HS-27A (cell line): ENCODE results near the gene PLAC1.

Experiments
- DNase-seq: peaks from one replicate; pipeline ENCODE4 v3.0.0-alpha.2; 2012; ENCODE audit warnings: low read depth, missing footprints

PLAC1 gene

DNA sequence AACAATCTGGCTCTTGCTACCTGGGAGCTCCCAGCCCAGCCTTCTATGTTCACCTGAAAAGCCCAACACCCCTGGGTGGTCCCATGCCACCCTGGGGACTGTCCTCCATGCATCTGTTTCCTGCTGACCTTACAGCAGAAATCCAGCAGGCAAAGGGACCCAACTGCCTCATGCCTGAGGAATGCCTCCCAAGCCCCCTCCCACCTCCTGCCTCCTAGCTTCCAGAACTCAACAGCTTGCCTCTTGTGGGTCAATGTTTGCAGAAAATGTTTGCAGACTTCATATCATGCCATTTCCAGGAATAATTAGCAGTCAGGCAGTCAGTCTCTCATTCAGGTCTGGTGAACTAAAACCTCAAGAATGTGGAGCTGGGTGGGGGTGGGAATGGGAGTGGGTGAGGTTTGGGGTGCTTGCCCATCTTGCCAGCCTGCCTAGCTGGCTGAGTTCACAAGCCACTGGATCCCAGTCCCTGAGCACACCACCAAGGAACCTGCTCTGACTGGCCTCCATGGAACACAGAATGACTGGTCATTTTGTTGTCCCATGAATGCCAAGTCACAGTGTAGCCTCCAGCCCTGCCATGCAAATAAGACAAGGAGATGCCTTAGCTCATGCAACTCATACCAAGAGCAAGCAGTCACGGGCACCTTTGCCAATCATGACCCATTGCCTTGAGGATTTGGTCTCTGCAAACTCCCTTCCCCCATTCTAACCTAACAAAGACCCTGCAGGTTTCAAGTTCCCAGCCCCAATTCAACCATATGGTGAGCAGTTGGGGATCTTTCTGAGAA, 12.1 kb upstream of the PLAC1 start:
- peak; percentile 95 for DNase-seq

DNA sequence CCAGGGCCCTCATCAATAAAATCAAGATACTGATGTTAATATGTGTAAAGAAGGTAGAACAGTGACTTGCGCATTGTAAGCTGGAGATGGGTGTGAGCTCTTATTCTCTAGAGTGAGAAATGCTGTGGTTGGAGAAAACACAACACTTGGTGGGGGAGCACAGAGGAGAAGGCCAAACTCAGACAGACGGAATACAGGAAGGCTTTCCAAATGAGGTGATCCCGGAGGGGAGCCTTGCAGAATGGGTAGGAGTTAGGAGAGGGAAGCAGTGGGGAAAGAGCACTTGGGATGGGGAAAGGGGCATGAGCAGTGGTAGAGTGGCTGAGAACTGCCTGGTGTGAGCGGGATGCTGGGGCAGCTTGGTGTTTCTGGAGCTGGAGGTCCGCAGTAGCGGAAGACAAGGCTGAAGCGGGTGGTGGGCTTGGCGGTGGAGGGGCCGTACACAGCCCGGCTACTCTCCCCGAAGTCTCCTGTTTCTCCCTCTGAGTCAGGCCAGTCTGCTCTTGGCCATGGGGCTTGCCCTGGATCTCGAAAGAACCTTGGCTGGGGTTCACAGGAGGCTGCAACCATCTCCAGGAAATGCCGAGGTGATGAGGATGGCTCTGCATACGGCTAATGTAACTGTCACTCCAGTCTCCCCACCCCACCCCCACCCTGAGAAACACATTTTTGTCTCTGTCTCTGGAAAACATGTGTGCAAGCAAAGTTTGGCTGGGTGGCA, 11.3 kb upstream of the PLAC1 start:
- DNase-seq: peak; percentile 88

DNA sequence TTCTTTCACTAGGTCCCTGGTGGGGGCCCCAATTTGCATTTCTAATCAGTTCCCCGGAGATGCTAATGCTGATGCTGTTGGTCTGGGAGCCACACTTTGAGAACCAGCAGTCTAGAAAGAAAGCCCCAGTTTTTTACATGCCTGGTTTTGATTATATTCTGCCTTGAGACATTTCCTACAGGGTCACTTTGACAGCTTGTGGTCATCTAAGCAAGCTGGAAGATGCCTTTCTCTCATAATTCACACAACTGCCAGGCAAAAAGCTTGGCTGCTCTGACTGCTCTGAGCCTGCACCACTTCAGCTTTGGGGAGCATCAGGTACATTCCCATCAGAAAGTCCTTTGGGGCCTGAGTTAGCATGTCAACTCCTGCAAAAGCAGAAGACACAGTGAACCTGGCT, 5.9 kb upstream of the PLAC1 start:
- DNase-seq: no peak

DNA sequence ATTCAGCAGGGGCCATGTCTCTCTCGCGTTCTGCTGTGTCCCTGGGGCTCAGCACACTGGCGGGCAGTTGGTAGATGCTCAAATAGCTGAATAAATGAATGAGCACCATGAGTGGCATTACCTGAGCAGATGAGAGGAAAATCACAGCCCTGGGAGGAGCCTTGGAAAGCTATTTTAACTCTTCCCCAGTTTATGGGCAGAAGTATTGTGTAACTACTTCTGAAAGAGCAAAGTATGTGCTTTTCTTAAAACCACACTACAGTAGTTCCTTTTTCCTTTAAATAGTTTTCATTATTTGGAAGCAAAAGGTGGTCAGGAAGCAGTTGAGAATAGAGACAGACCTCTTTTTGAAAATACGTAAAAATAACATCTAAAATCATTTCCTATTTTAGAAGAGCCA, 3.0 kb upstream of the PLAC1 start:
- no peak for DNase-seq

DNA sequence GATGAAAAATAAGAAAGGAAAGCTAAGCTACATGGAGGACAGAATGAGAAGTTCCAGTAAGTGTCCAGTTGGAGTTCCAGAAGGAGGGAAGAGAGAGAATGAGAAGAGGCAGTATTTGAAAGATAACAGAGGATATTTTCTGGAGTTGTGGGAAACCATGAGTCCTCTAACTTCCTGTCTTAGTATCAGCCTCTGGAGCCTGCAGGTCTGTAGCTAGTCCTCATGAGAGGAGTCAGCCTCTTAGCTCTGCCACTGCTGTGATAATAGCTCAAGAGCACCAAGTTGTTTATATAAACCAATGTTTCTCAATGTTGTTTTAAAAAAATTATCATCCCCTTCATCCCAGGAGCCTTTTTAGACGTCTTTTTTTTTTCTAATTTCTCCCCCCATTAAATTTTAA, 2.4 kb upstream of the PLAC1 start:
- DNase-seq: no peak

DNA sequence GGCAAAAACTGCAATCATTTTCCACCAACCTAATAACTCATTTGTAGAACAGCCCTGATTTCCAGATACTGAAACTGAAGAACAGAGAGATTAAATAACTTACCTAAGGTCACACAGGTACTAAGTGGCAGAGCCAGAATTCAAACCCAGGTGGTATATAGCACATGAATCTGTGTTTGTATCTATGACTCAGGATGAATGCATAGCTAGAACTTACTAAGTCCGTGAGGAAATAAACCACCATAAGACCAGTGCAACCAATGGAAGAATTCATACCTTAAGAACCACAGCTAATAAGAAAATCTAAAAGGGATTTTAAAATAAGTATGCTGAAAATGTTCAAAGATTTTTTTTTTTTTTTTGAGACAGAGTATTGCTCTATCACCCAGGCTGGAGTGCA, 1.5 kb upstream of the PLAC1 start:
- no peak for DNase-seq

DNA sequence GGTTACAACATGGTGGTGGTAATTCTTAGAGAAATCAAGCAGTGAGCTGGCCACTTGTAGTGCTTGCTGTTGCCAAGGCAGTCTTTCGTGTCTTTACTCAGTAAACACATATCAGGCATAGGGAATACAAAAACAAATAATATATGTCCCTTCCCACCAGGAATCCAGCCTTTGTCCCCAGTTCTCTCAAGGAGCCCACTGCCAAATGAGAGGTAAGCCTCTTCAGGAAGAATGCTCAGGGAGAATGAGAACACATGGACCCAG, 421 bp upstream of the PLAC1 start:
- no peak for DNase-seq

DNA sequence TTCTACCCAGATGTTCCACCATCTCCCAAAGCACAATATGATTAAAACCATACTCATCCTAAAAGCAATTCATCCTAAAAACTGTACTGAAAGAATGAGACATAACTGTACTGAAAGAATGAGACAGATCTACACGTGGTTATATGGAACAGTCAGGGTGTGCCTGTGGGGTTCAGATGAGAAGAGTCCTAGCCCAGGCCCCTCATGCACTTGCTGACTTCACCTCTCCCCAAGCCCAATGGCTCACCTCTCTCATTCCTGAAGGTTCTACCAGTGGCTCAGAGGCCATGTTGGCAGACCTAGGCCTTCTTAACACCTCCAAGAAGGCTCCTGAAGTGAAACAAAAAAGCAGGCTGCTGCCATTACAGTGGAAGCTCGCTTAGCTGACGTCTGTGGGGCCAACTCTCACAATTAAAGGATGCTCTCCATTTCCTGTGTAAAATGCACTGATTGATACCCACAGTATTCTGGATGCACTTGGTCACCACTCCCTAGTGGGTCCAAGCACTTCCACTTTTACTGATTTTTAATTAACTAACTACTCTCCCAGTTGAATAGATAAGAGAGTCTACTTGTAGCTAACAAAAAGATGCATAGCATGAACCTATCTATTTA, 3.8 kb downstream of the PLAC1 start:
- DNase-seq: no peak

DNA sequence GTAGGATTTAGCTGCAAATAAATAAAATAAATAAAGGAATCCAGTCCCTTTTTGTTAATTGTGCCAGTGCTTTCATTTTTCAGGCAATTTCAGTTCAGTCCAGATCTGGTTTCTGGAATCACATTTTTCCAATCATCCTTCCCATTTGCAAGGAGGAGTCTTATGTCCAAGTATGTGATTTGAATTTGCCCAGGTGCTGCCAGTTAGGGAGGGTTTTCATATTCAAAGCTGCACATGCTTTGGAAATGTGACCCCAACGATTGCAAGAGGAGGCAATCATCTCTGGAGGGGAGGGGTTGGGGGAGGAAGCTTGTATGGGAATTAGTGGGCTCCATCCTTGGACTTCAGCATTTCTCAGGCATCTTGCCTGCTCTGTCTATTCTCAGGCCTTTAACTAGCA, 4.4 kb downstream of the PLAC1 start:
- no peak for DNase-seq

DNA sequence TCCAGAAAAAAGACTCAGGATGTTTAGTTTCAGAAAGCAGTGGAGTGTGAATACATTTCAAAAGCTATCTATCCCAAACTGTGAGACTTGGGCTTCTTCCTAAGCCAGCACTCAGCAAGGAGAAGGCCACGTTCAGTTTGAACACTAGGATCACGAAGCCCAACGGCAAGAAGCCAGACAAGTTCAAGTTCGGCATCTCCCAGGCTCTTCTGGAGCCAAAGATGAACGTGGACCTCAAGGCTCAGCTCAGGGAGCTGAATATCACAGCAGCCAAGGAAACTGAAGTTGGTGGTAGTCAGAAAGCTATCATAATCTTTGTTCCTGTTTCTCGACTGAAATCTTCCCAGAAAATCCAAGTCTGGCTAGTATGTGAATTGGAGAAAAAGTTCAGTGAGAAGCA, 7.6 kb downstream of the PLAC1 start:
- DNase-seq: no peak

DNA sequence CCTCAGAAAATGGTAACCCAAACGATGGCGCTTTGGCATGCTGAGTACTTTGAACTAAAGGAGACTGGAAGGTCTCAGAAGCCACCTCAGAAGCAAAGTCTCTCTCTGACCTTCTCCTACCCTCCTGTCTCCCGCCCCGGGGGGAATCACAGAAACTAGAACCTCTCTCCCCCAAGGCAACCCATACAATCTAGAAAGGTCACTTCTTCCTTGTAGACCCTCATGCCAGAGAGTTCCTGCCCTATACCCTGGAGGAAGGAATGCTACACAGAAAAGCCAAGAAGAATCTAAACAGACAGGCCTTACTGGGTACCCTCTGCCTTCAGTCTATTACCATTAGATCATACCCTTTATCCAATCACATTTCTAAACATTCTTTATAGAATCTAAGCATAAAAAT, 8.5 kb downstream of the PLAC1 start:
- no peak for DNase-seq

DNA sequence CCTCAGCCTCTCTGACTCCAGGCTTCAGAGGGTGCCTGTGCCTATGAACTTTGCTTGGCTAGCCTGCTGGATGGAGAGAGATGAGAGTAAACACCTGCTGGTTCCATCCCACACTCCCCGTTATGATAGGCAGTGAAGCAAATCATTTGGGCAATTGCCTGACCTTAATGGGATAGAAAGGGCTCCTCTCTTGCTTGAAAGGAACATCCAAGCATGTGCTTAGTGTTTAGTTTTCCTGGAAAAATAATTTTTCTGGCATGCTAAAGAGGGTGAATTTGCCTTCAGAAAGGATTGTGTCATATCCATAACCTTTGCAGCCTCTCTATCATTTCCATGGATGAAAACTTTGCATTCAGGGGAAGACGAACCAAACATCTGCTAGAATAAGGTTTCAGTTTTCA, 10.8 kb downstream of the PLAC1 start:
- DNase-seq: no peak

DNA sequence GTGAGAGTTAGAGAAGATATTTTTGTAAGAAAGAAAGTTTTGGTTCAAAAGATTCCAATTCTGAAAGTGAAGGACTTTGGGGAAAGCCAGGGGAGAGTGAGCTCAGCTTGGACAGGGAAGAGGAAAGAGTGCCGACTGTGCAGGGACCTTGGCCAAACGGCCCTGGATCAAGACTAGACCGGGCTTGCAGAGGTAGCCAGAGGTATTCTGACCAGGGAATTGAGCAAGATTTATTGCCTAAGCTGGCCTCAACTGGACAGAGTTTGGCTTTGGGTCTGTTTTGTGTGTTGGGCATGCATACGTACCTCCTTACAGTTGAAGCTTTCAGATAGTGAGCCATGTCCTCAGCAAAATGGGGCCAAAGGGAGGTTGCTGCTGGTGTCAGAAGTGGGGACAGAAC, 11.6 kb downstream of the PLAC1 start:
- DNase-seq: no peak

DNA sequence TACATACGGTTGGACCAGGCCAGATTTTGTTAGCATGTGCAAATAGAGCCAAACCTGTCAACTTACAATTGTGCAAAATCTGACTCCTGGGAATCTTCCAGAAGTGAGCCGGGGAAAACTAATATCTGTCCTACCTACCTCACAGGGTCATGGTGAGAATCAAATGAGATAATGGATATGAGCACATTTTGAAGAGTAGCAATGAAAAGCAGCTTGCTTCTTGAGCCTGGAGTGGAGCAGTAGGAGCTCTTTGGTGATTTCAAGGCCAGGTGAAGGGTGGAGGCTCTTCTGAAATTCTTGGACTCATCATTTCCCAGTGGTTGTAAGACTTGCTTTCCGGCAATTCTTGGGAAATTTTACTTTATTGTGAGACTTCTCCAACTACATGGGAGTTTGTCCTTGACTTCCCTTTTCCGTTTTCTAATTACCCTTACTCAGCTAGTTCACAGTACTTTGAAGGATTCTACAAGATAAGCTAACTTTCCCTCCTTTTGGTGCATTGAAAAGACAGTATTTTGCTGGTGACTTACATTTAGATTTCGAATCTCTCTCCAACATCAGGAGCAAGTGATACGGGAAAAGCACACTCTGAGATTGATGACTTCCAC, 12.2 kb downstream of the PLAC1 start:
- no peak for DNase-seq

DNA sequence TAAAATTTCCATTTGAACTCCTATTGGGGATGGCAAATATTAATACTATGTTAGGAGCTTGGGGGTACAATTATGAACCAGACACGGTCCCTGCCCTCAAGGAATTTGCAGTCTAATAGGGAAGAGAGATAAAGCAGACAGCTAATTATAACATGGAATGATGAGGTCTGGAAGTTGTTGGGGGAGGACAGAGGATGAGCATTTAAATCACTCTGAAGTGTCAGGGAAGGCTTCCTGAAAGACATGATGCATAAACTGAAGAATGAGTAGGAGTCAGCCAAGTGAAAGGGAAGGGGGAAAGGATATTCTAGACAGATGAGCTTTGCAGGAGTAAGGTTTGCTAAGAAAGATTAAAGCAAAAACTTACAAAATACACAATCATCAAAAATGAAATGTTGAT, 15.9 kb downstream of the PLAC1 start:
- no peak for DNase-seq

DNA sequence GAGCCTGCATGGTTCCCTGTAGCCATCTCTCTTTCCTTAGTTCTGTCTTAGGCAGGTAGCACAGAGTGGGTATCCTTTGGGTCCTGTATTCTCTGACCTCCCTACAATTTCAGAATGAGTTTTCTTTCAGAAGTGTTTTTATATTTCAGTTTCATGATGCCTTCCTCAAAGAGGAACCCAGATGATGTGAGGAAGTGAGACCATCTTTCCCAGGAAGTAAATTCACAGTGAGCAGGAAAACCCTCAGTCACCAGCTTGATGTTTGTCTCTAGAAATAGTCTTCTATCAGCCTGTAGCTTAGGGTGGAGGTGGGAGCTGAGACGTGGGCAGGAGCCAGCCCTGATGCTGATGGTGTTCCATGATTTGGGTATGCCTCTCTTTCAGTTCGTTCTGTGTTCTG, 16.9 kb downstream of the PLAC1 start:
- no peak for DNase-seq

DNA sequence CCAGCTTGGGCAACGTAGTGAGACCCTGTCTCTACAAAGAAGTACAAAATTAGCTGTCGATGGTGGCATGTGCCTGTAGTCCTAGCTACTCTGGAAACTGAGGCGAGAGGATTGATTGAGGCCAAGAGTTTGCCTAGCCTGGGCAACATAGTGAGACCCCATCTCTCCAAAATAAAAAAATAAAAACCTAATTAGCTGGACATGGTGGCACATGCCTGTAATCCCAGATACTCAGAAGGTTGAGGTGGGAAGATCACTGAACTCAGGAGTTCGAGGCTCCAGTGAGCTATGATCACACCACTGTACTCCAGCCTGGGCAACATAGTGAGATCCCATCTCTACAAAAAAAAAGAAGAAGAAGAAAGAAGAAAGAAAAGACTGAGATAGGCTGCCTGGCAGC, 17.4 kb downstream of the PLAC1 start:
- no peak for DNase-seq

DNA sequence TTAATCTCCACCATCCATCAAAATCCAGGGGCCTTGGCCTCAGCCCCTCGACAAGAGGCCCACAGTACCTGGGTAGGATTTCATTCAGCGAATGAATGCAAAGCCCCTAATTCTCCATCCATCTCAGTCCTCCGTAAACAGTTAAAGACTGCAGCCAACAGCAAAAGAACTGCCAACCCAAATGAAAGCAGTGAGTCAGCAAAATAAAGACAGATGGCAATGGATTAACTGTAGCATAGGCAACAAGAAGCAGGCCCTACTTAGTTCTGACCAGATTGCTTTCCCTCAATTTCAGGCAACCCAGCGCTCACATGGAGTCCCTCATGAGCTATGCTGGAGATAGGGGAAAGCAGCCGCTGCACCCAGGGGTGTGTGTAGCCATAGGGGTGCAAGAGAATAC, 21.4 kb downstream of the PLAC1 start:
- no peak for DNase-seq

DNA sequence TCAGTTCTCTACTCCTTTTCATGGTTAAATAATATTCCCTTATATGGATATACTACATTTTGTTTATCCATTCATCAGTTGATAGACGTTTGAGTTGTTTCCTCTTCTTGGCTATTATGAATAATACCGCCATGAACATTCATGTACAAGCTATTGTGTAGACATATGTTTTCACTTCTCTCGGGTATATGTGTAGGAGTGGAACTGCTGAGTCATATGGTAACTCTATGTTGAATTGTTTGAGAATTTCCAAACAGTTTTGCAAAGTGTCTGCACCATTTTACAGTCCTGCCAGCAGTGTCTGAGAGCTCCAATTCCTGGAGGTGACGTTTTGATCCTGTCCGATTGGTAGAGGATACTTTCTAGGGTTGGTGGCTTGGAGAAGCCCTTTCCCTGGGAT, 23.6 kb downstream of the PLAC1 start:
- no peak for DNase-seq

DNA sequence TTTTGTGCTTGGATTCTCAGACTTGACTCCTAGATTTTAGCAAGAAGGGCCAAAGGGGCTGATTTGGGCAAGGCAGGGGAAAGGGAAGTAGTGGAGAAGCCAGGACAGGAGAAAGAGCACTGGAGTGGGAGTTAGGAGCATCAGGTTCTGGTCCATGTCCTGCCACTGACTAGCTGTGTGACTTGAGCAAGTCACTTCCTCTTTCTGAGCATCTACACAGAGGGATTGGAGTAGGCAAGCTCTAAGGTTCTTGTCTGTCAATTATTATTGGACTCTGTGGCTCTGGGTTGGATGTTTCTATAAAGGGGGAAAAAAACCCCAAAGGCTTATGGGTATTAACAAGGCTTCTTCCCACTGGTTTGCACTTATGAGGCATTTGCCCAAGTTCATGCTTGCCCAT, 24.4 kb downstream of the PLAC1 start:
- DNase-seq: no peak

DNA sequence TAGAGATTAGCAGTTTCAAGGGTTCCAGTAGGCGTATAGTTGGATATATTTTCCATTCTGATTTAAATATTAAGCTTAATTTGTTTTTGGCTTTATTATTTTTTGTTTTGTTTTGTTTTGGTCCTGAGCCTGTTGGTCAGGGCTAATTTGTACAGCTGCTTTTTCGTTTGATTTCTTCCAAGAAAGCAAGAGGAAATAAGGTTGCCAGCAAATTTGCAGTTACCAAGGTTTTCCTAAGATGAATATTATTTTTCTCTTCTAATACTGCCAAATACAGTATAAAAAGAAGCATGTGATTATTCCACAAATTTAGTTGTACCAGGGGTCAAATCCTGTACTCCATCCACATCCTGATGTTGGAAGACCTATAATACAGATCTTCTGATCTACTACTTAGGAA, 24.9 kb downstream of the PLAC1 start:
- no peak for DNase-seq

DNA sequence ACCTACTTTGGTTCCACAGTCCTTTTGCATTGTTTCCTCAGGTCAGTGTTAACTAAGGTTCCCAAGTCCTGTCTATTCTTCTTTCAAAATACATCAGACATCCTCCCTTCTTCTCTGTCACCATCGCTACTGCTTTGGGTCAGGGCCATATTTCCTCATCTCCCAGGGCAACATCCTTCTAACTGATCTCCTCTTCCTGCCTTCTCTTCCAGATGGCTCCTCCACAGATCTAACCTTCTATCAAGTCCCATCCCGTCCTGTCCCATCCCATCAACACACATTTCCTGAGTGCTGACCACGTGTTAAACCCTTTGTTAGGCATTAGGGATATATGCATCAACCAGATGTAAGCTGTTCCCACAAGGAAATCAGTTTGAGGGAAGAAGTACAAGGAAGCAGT, 25.9 kb downstream of the PLAC1 start:
- DNase-seq: no peak
